NT2/D1 (cell line): ENCODE data around the gene SIKE1.
"Not testable (repeated sequence)": the region's sequence is repeated elsewhere in the genome, so short reads cannot be mapped to it uniquely, and the experiment has no call there.

Source experiments
- SUZ12 ChIP-seq: IDR thresholded peaks from 2 replicates; pipeline ENCODE4 v1.6.1; 2011; ENCODE audit not compliant: insufficient read length, insufficient read depth; ENCODE audit errors: extremely low read depth
- YY1 ChIP-seq: IDR thresholded peaks from 2 replicates; pipeline ENCODE4 v1.6.1; 2011; ENCODE audit not compliant: insufficient read length, insufficient read depth
- ZNF274 ChIP-seq: IDR thresholded peaks from 2 replicates; pipeline ENCODE4 v1.6.1; 2011; ENCODE audit warnings: mild to moderate bottlenecking, low read depth, low read length

DNA sequence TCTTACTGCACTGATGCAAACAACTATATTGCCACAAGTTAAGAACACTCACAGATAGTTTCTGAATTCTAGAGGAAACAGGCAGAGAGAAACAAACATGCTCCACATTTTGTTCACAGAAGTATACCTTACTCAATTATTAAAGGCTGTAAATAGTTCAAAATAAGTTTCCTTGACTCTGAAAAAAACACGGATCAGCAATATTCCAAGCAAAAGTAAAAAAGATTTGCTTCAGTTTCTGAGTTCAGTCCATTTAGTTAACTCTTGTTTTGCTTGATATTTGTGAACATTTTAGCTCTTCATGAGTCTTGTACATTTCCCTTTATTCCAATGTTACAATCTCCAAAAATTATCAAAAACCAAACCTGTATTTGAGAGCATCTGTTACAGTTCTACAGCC, 49.6 kb upstream of the SIKE1 start:
- not testable (repeated sequence) for TF ChIP-seq ZNF274, SUZ12, YY1
